Activated naive CD4-positive, alpha-beta T cell treated with anti-CD3 and anti-CD28 coated beads, Interleukin-2, amount 50 U/mL, for 24 hours (primary cell): Measurements from ENCODE around the gene C1orf159.
"Not testable (repeated sequence)": the region's sequence is repeated elsewhere in the genome, so short reads cannot be mapped to it uniquely, and the experiment has no call there.

Source experiments
- H3K27ac Mint-ChIP-seq: one replicate; pipeline ENCODE4 v1.8.0; 2021; ENCODE audit warnings: mild to moderate bottlenecking, mixed read lengths
- H3K27me3 Mint-ChIP-seq: one replicate; pipeline ENCODE4 v1.8.0; 2021; ENCODE audit warnings: mixed read lengths
- H3K36me3 Mint-ChIP-seq: one replicate; pipeline ENCODE4 v1.8.0; 2021; ENCODE audit warnings: mixed read lengths
- H3K4me1 Mint-ChIP-seq: one replicate; pipeline ENCODE4 v1.8.0; 2021; ENCODE audit warnings: mixed read lengths
- H3K4me3 Mint-ChIP-seq: one replicate; pipeline ENCODE4 v1.8.0; 2021; ENCODE audit warnings: mild to moderate bottlenecking, mixed read lengths
- H3K9me3 Mint-ChIP-seq: one replicate; pipeline ENCODE4 v1.8.0; 2021; ENCODE audit warnings: mixed read lengths

Gene C1orf159

DNA sequence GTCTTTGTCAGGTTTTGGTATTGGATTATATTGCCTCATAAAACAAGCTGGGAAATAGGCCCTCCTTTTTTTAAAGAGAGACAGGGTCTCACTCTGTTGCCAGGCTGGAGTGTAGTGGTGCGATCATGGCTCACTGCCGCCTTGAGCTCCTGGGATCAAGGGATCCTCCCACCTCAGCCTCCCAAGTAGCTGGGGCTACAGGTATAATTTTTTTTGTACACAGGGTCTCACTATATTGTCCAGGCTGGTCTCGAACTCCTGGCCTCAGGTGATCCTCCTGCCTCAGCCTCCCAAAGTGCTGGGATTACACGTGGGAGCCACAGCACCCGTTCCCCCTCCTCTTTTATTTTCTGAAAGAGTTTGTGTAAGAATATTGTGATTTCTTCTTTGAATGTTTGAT is 19.8 kb downstream of the C1orf159 start:
- not testable (repeated sequence) for H3K27me3 Mint-ChIP-seq, H3K27ac Mint-ChIP-seq, H3K4me3 Mint-ChIP-seq, H3K36me3 Mint-ChIP-seq, H3K9me3 Mint-ChIP-seq
- peaks cover 36% of the 10 kb centered on the region for H3K4me1 Mint-ChIP-seq

DNA sequence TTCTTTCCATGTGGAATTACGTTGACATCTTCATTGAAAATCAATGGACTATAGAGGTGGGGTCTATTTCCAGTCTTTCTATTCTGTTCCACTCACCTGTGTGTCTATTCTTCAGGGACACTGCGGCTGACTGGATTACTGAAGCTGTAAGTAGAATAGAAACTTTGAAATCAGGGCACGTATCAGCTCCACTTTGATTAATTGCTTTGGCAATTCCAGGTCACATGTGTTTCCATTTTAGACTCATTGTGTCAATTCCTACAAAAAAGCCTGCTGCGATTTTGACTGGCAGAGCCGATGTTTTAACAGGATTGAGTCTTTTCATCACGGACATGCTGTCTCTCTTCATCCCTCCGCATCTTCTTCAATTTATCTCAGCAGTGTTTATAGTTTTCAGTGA is 20.9 kb downstream of the C1orf159 start:
- H3K27ac Mint-ChIP-seq: no peak overlapping the region
- H3K27me3 Mint-ChIP-seq: no peaks in the 10 kb centered on the region
- H3K9me3 Mint-ChIP-seq: no peaks in the 10 kb centered on the region
- no peak overlapping the region for H3K4me3 Mint-ChIP-seq
- H3K4me1 Mint-ChIP-seq: peaks cover 25% of the 10 kb centered on the region
- H3K36me3 Mint-ChIP-seq: peaks cover 5% of the 10 kb centered on the region

DNA sequence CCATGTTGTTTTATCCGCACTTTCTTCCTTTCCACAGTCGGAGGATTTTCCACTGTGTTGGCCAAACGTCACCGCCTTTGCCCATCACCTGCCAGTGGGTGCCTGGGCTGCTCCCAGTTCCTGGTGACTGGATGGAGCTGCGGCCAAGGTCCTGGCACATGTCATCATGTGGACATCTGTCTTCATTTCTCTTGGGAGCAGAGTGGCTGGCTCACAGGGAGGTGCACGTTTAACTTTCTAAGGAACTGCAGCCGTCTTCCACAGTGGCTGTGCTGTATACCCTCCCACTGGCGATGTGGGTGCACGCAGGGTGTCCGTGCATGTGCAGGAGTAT is 22.3 kb downstream of the C1orf159 start:
- Mint-ChIP-seq H3K4me3 (no peak overlapping the region), H3K9me3 (no peaks in the 10 kb centered on the region), H3K27me3 (no peaks in the 10 kb centered on the region), H3K36me3 (peaks cover 3% of the 10 kb centered on the region), H3K4me1 (peaks cover 11% of the 10 kb centered on the region), H3K27ac (no peak overlapping the region)

DNA sequence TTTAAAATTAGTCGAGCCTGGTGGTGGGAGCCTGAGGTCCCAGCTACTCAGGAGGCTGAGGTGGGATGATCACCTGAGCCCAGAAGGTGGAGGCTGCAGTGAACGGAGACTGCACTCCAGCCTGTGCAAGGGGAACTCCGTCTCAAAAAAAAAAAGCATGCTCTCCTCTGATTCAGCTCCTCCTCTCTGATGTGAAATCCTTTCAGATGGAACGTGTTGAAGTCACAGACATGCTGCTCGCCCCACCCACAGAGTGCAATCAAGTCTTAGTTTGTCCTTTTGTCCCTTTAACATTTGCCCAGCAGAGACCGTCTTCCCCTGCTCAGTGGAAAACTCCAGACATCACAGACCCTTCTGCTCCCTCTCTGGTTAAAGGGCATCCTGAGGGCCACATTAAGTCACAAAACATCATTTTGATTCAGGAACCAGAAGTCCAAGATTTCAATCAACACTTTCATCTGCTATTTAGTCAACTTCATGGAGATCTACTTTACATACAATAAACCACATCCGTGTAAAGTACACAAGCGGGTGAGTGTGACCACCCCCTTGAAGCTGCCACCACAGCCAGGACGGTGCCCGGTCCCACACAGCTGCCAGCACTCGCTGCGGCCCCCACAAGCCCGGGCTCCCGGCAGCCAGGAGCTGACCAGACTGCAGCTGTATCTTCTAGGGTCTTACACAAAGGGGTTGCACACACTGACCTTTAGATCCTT is 22.8 kb downstream of the C1orf159 start:
- H3K4me1 Mint-ChIP-seq: peaks cover 6% of the 10 kb centered on the region
- no peaks in the 10 kb centered on the region for H3K9me3 Mint-ChIP-seq
- H3K36me3 Mint-ChIP-seq: peaks cover 3% of the 10 kb centered on the region
- H3K27ac Mint-ChIP-seq: no peak overlapping the region
- no peaks in the 10 kb centered on the region for H3K27me3 Mint-ChIP-seq
- no peak overlapping the region for H3K4me3 Mint-ChIP-seq

DNA sequence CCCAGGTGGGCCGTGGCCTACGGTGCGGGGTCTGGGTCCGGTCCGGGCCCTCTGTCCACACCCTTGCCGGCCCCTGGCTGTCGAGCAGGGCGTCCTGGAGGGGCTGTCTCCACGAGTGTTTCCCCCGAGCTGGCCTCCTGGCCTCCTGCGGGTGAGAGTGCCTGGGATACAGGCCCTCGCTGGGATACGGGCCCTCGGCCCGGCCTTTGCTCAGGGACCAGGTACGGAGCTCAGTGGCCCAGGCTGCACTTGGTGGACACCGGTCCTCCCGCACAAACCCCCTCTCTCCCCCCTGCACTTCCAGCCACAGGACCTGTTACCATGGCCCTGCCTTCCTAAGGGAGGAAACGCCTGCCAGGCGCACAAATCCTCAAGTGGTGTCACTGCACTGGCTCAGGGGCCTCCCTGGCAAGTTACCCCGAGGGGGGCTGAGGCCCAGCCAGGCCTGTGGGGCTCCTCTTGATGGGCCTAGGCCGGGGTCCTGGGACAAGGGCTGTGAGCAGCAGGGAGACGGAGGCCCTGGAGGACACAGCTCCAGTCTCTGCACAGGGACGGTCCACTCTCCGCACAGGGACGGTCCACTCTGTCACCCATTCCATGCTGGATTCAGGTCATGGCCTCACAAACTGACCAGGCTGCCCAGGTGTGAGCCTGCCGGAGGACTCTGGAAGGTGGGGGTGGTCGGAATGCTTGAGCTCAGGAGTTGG is 23.6 kb downstream of the C1orf159 start:
- Mint-ChIP-seq H3K27ac (no peak overlapping the region), H3K27me3 (no peaks in the 10 kb centered on the region), H3K4me3 (no peak overlapping the region), H3K9me3 (no peaks in the 10 kb centered on the region), H3K36me3 (peaks cover 3% of the 10 kb centered on the region), H3K4me1 (no peaks in the 10 kb centered on the region)

DNA sequence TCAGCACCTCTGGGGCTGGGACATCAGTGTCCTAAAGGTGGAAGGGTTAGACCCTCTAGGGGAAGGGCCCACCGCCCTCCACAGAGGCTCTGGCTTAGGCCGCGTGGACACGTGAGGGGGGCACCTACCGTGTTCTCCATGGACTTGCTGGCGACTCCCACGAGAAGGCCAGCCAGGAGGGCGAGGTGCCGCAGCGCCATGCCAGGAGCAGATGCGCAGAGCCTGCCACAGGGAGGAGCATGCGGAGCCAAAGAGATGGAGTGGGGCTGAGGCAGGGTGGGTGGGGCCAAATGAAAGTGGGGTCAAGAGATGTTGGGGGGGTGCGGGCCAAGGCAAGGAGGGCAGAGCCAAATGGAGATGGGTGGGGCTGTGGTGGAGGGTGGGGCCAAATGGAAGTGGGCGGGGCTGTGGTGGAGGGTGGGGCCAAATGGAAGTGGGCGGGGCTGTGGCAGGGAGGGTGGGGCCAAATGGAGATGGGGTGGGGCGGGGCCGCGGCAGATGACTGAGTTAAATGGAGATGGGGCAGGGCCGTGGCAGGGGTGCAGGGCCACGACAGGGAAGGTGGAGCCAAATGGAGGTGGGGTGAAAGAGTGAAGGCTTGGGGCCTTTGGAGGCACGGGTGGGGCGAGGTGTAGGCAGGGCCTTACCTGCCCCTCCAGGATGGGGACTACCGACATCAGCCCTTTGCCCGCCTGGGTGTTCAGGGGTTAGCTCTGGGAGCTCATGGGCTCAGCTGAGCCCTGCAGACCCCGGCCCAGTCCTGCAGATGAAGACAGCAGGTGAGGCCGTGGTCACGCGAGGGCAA is 24.3 kb downstream of the C1orf159 start:
- Mint-ChIP-seq H3K9me3 (no peaks in the 10 kb centered on the region), H3K4me3 (no peak overlapping the region), H3K36me3 (peaks cover 3% of the 10 kb centered on the region), H3K4me1 (no peaks in the 10 kb centered on the region), H3K27me3 (no peaks in the 10 kb centered on the region), H3K27ac (no peak overlapping the region)

DNA sequence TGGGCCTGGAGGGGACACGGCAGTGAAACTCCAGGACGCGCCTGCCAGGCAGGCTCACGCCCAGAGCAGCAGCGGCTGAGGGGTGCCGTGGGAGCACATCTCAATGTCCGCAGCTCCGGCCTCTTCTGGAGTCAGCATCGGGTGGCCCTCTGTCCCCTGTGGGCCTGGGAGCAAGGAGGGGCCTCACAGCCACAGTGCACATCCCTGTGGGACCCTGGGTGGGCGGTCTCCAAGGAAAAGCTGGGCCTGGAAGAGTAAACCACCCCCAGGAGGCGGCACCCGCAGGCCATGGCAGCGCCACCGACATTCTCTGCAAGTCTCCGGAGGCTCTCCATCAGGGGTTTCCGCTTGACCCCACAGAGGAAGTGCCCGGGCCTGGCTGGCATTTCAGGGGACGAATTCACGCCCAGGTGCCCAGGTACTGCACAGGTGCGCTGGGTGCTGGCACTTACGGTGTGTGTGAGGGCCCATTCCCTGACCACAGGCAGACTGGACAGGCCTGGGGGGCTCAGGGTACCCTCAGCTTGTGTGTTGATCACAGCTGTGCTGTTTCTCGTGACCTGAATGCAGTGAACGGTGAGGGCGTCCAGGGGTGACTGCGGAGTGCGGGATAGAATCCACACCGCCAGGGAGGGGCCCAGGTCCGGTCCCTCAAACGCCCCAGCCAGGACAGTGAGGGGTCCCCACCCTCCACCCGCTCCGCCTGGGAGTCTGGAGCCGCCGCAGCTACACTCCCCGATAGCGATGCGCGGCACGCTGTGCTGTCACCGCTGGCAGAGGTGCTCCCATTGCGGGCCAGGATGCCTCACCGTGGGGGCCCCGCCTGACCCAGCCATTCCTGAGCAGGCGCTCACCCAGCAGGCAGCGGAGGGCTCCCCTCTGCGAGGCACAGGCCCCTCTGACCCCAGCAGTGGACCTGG is 25.2 kb downstream of the C1orf159 start:
- H3K27me3 Mint-ChIP-seq: no peaks in the 10 kb centered on the region
- H3K27ac Mint-ChIP-seq: no peak overlapping the region
- peaks cover 3% of the 10 kb centered on the region for H3K36me3 Mint-ChIP-seq
- no peaks in the 10 kb centered on the region for H3K4me1 Mint-ChIP-seq
- no peak overlapping the region for H3K4me3 Mint-ChIP-seq
- no peaks in the 10 kb centered on the region for H3K9me3 Mint-ChIP-seq

DNA sequence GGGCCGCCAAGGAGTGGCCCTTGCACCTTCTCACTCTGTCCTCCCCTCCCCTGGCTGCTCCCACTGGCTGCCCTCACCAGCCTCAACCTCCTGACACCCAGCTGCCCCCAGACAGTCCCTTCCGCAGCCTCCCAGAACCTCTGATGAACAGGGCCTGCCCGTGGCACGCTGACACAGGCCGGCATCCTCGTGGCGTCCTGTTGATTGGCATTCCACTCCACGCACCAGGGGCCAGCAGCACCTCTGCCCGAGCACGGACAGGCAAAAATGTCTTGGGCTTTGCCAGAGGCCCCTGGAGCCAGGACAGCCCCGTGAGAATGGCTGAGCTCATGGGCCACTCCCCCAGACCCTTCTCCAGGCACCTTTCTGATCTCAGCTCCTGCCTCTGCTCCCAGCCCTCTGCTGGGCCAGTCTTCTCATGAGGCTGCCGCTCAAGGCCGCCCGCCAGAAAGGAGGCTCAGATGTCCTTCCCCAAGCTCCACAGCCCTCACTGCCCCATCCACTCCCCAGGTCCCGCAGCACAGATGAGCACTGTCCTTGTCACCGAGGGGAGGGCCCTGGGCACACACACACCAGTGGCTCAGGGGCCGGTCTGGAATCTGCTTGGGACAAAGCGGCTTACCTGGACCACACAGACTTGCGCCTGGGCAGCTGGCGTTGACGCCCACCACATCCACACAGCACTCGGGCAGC is 26.0 kb downstream of the C1orf159 start:
- no peaks in the 10 kb centered on the region for H3K4me1 Mint-ChIP-seq
- no peak overlapping the region for H3K4me3 Mint-ChIP-seq
- no peaks in the 10 kb centered on the region for H3K27me3 Mint-ChIP-seq
- H3K9me3 Mint-ChIP-seq: no peaks in the 10 kb centered on the region
- no peak overlapping the region for H3K27ac Mint-ChIP-seq
- no peaks in the 10 kb centered on the region for H3K36me3 Mint-ChIP-seq

DNA sequence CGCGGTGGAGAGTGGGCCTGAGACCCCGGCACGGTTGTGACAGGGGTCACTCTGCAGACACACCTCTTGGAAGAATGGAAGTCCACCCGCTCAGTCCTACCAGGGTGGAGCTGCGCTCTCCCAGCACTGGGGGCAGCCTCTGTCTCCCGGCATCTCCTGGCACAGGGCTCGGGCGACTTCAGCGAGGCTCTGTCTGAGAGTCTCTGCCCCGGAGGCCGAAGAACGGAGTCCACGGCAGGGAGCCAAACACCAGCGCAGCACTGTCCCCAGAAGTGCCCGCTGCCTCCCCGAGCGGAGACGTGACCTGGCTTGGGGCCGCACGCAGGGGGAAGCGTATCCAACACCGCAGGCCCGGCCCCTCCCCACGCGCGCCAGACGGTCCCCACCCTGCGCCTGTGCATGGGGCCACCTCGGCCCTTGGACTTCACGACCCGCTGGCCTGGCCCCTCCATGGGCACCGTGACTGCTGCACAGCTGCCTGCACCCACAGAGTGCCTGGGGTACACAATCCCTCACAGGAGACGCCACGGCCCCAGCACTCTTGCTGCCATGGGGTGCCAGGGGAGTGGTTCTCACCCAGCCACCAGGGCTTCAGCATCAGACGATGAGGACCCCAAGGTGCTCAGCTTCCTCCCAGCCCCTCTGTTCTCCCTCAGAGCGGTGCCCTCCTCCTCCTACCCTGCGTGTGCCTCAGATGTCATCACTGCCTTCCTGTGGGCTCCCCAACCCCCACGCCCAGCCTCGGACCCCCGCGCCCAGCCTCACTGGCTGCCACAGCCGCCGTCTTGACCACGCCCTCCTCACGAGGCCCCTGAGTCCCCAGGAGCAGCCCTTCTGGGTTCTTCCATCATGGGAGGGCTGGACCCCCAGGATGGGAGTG is 26.8 kb downstream of the C1orf159 start:
- Mint-ChIP-seq H3K36me3 (no peaks in the 10 kb centered on the region), H3K9me3 (no peaks in the 10 kb centered on the region), H3K4me3 (no peak overlapping the region), H3K27me3 (no peaks in the 10 kb centered on the region), H3K4me1 (no peaks in the 10 kb centered on the region), H3K27ac (no peak overlapping the region)

DNA sequence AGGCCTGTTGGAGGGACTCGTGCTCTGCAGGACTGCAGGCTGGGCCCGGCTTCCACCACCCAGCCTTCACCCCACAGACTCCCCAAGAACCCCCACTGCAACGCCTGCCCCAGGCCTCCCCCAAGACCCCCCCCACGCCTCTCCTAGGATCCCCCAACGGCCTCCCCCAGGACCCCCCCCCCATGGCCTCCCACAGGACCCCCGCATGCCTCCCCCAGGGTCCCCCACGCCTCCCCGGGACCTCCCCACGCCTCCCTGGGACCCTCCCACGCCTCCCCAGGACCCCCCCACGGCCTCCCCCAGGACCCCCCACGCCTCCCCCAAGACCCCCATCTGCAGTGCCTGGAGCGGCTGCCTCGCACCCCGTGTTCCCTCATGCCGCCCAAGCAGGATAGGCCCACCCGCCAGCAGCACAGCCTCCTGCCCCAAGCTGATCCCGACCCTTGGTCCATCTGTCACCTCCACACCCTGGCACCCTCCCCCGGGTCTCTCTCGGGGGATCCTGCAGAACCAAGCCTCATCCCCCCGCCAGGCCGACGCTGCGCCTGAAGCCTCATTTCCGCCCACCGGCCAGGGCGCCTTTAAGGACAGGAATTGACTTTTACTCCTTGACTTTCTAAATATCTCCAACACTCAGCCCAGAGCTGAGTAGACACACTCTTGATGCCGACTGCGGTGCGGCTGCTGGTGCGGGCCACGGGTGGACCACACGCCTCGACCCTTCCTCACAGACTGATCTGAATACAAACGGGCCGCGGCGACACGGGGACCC is 27.7 kb downstream of the C1orf159 start:
- Mint-ChIP-seq H3K4me1 (no peaks in the 10 kb centered on the region), H3K27me3 (no peaks in the 10 kb centered on the region), H3K4me3 (no peak overlapping the region), H3K27ac (no peak overlapping the region), H3K36me3 (no peaks in the 10 kb centered on the region), H3K9me3 (no peaks in the 10 kb centered on the region)

DNA sequence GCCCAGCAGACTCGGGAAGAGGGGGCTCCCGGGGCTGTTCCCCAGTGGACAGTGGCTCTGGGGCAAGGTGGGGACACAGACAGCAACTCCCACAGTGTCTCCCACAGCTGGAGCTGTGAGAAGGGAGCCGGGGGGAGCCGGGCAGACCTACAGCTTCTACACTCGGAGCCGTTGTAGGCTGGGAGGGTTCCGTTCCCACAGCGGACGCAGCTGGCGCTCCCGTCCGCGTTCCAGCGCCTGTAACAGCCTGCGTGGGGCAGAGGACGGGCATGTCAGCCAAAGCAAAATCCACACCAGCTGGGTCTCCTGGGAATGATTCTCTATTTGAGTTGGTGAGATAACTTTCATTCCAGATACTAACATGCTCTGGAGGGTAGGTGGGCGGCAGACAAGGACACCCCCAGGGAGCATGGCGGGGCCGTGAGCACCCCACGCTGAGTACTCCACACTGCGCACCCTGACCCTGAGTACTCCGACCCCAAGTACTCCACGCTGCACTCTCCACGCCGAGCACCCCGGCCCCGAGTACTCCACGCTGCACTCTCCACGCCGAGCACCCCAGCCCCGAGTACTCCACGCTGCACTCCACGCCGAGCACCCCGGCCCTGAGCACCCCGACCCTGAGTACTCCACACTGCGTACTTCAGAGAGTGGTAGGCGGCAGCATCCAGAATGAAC is 28.4 kb downstream of the C1orf159 start:
- Mint-ChIP-seq H3K9me3 (no peaks in the 10 kb centered on the region), H3K36me3 (no peaks in the 10 kb centered on the region), H3K27ac (no peak overlapping the region), H3K4me1 (no peaks in the 10 kb centered on the region), H3K4me3 (no peak overlapping the region), H3K27me3 (no peaks in the 10 kb centered on the region)

DNA sequence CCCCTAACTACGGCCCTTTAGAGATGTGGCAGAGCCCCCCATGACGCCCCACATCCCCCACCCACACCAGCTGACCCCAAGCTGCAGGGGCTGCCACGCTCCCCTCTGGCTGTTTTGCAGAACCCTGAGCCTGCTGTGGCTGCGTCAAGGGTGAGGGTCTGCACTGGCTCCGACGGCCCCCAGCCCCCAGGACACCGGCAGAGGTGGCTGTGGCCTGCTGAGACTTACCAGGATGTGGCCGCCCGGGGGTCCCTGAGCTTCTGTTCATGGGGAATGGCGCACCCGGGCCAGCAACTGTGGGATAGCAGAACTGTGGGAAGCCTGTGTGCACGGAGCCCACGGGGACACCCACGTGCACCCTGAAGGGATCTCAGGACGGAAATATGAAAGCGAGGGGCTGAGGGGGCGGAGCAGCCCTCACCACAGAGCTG is 29.0 kb downstream of the C1orf159 start:
- H3K9me3 Mint-ChIP-seq: no peaks in the 10 kb centered on the region
- H3K4me1 Mint-ChIP-seq: no peaks in the 10 kb centered on the region
- no peak overlapping the region for H3K27ac Mint-ChIP-seq
- H3K27me3 Mint-ChIP-seq: no peaks in the 10 kb centered on the region
- no peaks in the 10 kb centered on the region for H3K36me3 Mint-ChIP-seq
- H3K4me3 Mint-ChIP-seq: no peak overlapping the region
